ENCODE measurements around the gene MAP4K2. TPM values are rescaled to one million over a fixed set of nuclear protein-coding genes. Genes with fewer than 3 reads are reported as not detected.

The MAP4K2 gene
- total RNA-seq, 1 experiment from 2014 or later: 16.8 TPM

- no peaks in the 10 kb centered on the region for H3K27me3 ChIP-seq (replicated peaks; ENCODE audit: control insufficient read depth, insufficient read depth, low read length)
- Mint-ChIP-seq H3K4me1 (ENCODE audit: low read depth, unreplicated experiment) (no peaks in the 10 kb centered on the region), H3K9me3 (ENCODE audit: unreplicated experiment) (no peaks in the 10 kb centered on the region), H3K4me3 (ENCODE audit: unreplicated experiment) (no peak overlapping the region), H3K27ac (ENCODE audit: unreplicated experiment) (peak overlapping the region; percentile 19), H3K36me3 (ENCODE audit: insufficient read depth, unreplicated experiment) (peaks cover 100% of the 10 kb centered on the region), H3K27me3 (ENCODE audit: insufficient read depth, unreplicated experiment) (no peaks in the 10 kb centered on the region)
- peak in 1 of 2 experiments; percentile 48 for TF ChIP-seq CTCF (IDR thresholded peaks at IDR 0.05; ENCODE audit: insufficient read depth in 1 of 2, low read depth in 1 of 2, low read length in 1 of 2, severe bottlenecking in 1 of 2, unreplicated experiment in 1 of 2)
- peak; percentile 43 to 48 for DNase-seq
- H3K9me3 ChIP-seq: no peaks in the 10 kb centered on the region
- intact Hi-C loops (cut with micrococcal nuclease; ENCODE audit: unreplicated experiment): no loop called here
- no peaks in the 10 kb centered on the region for H3K4me1 ChIP-seq
- no peak overlapping the region for H3K4me3 ChIP-seq (ENCODE audit: low read depth, low read length)
- BruUV-seq (replicated peaks): no TSS peak
- ChIA-PET CTCF (no interaction called here), POLR2A (interaction anchor here (0.9 kb wide), 1 partner anchor 13 kb away, joined by 3 read pairs; no protein-coding TSS in a partner anchor)
- peaks cover 33% of the 10 kb centered on the region for H3K36me3 ChIP-seq (ENCODE audit: control insufficient read depth, insufficient read depth, low read length)
Measured at GRCh38 chr11:64765291-64765850, 37.6 kb downstream of the MAP4K2 start.

- Mint-ChIP-seq H3K9me3 (ENCODE audit: unreplicated experiment) (no peaks in the 10 kb centered on the region), H3K4me3 (ENCODE audit: unreplicated experiment) (no peak overlapping the region), H3K27me3 (ENCODE audit: insufficient read depth, unreplicated experiment) (no peaks in the 10 kb centered on the region), H3K36me3 (ENCODE audit: insufficient read depth, unreplicated experiment) (peaks cover 100% of the 10 kb centered on the region), H3K4me1 (ENCODE audit: low read depth, unreplicated experiment) (no peaks in the 10 kb centered on the region), H3K27ac (ENCODE audit: unreplicated experiment) (peak overlapping the region; percentile 19)
- Histone ChIP-seq H3K4me3 (ENCODE audit: low read depth, low read length) (no peak overlapping the region), H3K9me3 (no peaks in the 10 kb centered on the region), H3K27me3 (replicated peaks; ENCODE audit: control insufficient read depth, insufficient read depth, low read length) (no peaks in the 10 kb centered on the region), H3K36me3 (ENCODE audit: control insufficient read depth, insufficient read depth, low read length) (peaks cover 27% of the 10 kb centered on the region), H3K4me1 (no peaks in the 10 kb centered on the region)
- intact Hi-C loops (cut with micrococcal nuclease; ENCODE audit: unreplicated experiment): no loop called here
- ChIA-PET POLR2A (no interaction called here), CTCF (interaction anchor here (0.6 kb wide), 1 partner anchor 287 kb away, joined by 3 read pairs; no protein-coding TSS in a partner anchor)
- DNase-seq: no peak
- BruUV-seq (replicated peaks): TSS peak; percentile 47
- TF ChIP-seq CTCF (IDR thresholded peaks at IDR 0.05; ENCODE audit: insufficient read depth in 1 of 2, low read depth in 1 of 2, low read length in 1 of 2, severe bottlenecking in 1 of 2, unreplicated experiment in 1 of 2): no peak
Measured at GRCh38 chr11:64764753-64765152, 38.3 kb downstream of the MAP4K2 start.

- POLR2A ChIA-PET: interaction anchor here (1.4 kb wide), 1 partner anchor 14 kb away, joined by 5 read pairs; the partner anchor contains the start of gene SF1
Measured at GRCh38 chr11:64764040-64764611, 38.9 kb downstream of the MAP4K2 start.

More at GRCh38 chr11:64764040-64764611, 38.9 kb downstream of the MAP4K2 start:
- intact Hi-C loops (cut with micrococcal nuclease; ENCODE audit: unreplicated experiment): no loop called here
- peaks cover 25% of the 10 kb centered on the region for H3K36me3 ChIP-seq (ENCODE audit: control insufficient read depth, insufficient read depth, low read length)
- Mint-ChIP-seq H3K4me3 (ENCODE audit: unreplicated experiment) (no peak overlapping the region), H3K27ac (ENCODE audit: unreplicated experiment) (no peak overlapping the region), H3K9me3 (ENCODE audit: unreplicated experiment) (no peaks in the 10 kb centered on the region), H3K27me3 (ENCODE audit: insufficient read depth, unreplicated experiment) (no peaks in the 10 kb centered on the region), H3K4me1 (ENCODE audit: low read depth, unreplicated experiment) (no peaks in the 10 kb centered on the region), H3K36me3 (ENCODE audit: insufficient read depth, unreplicated experiment) (peaks cover 100% of the 10 kb centered on the region)
- CTCF ChIA-PET: interaction anchor here (0.6 kb wide), 2 partner anchors 286 to 348 kb away, joined by 3 read pairs; partner anchors contain the start of gene TM7SF2
- H3K4me3 ChIP-seq (ENCODE audit: low read depth, low read length): no peak overlapping the region
- no peak for DNase-seq
- no peak for TF ChIP-seq CTCF (IDR thresholded peaks at IDR 0.05; ENCODE audit: insufficient read depth in 1 of 2, low read depth in 1 of 2, low read length in 1 of 2, severe bottlenecking in 1 of 2, unreplicated experiment in 1 of 2)
- H3K27me3 ChIP-seq (replicated peaks; ENCODE audit: control insufficient read depth, insufficient read depth, low read length): no peaks in the 10 kb centered on the region
- H3K9me3 ChIP-seq: no peaks in the 10 kb centered on the region
- no TSS peak for BruUV-seq (replicated peaks)
- H3K4me1 ChIP-seq: no peaks in the 10 kb centered on the region
